Raji (cell line): ENCODE data around the gene WFDC10B.

Experiments
- POLR2A ChIP-seq: IDR thresholded peaks from 2 replicates; pipeline ENCODE4 v1.6.1; 2011; ENCODE audit warnings: low read depth, low read length, control low read depth; ENCODE audit not compliant: insufficient read depth

WFDC10B gene

GRCh38 chr20:45704969-45705637, at the start of gene WFDC10B:
Gene WFDC10B (minus strand): TSS chr20:45705019. CDS start chr20:45685992, 19,027 bp downstream.
- TF ChIP-seq POLR2A: no peak

GRCh38 chr20:45752746-45753145, 47.9 kb upstream of the WFDC10B start:
- no peak for TF ChIP-seq POLR2A

GRCh38 chr20:45751721-45752120, 46.9 kb upstream of the WFDC10B start:
- no peak for TF ChIP-seq POLR2A

- TF ChIP-seq POLR2A: no peak
Observed at GRCh38 chr20:45745015-45745414, 40.2 kb upstream of the WFDC10B start.

GRCh38 chr20:45742596-45742995, 37.8 kb upstream of the WFDC10B start:
- no peak for TF ChIP-seq POLR2A

- TF ChIP-seq POLR2A: no peak
Observed at GRCh38 chr20:45735988-45736387, 31.2 kb upstream of the WFDC10B start.

- TF ChIP-seq POLR2A: no peak
Observed at GRCh38 chr20:45735552-45735951, 30.7 kb upstream of the WFDC10B start.

- no peak for TF ChIP-seq POLR2A
Observed at GRCh38 chr20:45732199-45732598, 27.4 kb upstream of the WFDC10B start.

GRCh38 chr20:45727044-45727443, 22.2 kb upstream of the WFDC10B start:
- no peak for TF ChIP-seq POLR2A

GRCh38 chr20:45725134-45725533, 20.3 kb upstream of the WFDC10B start:
- TF ChIP-seq POLR2A: no peak

GRCh38 chr20:45722047-45722446, 17.2 kb upstream of the WFDC10B start, which contains the start of gene SPINT4:
Gene SPINT4 (plus strand): TSS chr20:45722347. CDS start chr20:45722368, 21 bp downstream.
- no peak for TF ChIP-seq POLR2A

GRCh38 chr20:45701873-45702272, 2.9 kb downstream of the WFDC10B start, which contains the start of gene WFDC13:
Gene WFDC13 (plus strand): TSS chr20:45702038. CDS start chr20:45702124, 86 bp downstream.
- no peak for TF ChIP-seq POLR2A

GRCh38 chr20:45701104-45701503, 3.7 kb downstream of the WFDC10B start:
- TF ChIP-seq POLR2A: no peak

GRCh38 chr20:45695496-45695895, 9.3 kb downstream of the WFDC10B start:
- TF ChIP-seq POLR2A: no peak

GRCh38 chr20:45685896-45686295, 18.9 kb downstream of the WFDC10B start:
- TF ChIP-seq POLR2A: no peak

GRCh38 chr20:45679650-45680049, 25.2 kb downstream of the WFDC10B start:
- no peak for TF ChIP-seq POLR2A

GRCh38 chr20:45672765-45673164, 32.1 kb downstream of the WFDC10B start:
- TF ChIP-seq POLR2A: no peak
